PFSK-1 (cell line): ENCODE measurements around the gene RGS6.

Experiments
- FOXP2 ChIP-seq: optimal IDR thresholded peaks from 2 replicates; pipeline ENCODE3; 2011; ENCODE audit warnings: borderline replicate concordance, control low read depth, inconsistent platforms; ENCODE audit not compliant: insufficient read depth; ENCODE audit errors: extremely low read length, extremely low read depth
- POLR2AphosphoS5 ChIP-seq: IDR thresholded peaks from 2 replicates; pipeline ENCODE4 v1.6.1; 2012; ENCODE audit warnings: low read depth, mild to moderate bottlenecking, control low read depth, low read length, moderate library complexity
- SIN3A ChIP-seq: IDR thresholded peaks from 2 replicates; pipeline ENCODE4 v1.6.1; 2012; ENCODE audit warnings: mild to moderate bottlenecking, low read length, moderate library complexity, borderline replicate concordance; ENCODE audit not compliant: insufficient read depth
- TAF1 ChIP-seq: IDR thresholded peaks from 2 replicates; pipeline ENCODE4 v1.6.1; 2012; ENCODE audit warnings: low read length, control low read depth, borderline replicate concordance; ENCODE audit not compliant: insufficient read depth
- TF ChIP-seq, protein P1 (sequence below), 2 experiments: IDR thresholded peaks; 2 replicates each; pipeline versions ENCODE4 v1.6.1 to v1.8.0; 2011 to 2012; ENCODE audit warnings: low read depth in 2 of 2, low read length in 2 of 2, control low read depth in 1 of 2, inconsistent platforms in 1 of 2, mild to moderate bottlenecking in 1 of 2, moderate library complexity in 1 of 2; ENCODE audit not compliant: insufficient read depth in 1 of 2

DNA sequence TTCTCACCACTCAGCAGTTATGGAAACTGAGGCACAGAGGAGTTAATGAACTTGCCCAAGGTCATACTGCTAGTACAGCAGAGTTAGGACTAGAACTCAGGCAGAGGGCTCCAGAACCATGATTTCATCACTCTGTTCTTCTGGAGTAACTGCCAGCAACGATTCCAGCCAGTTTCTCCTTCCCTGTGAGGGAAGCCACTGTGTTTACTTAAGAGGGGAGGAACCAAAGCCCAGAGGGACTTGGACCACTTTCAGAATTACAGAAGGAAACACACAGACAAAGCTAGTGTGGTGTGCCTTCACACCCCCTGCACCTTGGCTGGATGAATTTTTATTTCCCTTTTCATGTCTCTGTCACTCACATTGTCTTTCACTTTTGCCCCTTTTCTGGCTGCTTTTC, 563.4 kb downstream of the RGS6 start:
- TF ChIP-seq POLR2AphosphoS5 (no peak), TAF1 (no peak), SIN3A (no peak), FOXP2 (no peak)
- TF ChIP-seq, protein P1, sequence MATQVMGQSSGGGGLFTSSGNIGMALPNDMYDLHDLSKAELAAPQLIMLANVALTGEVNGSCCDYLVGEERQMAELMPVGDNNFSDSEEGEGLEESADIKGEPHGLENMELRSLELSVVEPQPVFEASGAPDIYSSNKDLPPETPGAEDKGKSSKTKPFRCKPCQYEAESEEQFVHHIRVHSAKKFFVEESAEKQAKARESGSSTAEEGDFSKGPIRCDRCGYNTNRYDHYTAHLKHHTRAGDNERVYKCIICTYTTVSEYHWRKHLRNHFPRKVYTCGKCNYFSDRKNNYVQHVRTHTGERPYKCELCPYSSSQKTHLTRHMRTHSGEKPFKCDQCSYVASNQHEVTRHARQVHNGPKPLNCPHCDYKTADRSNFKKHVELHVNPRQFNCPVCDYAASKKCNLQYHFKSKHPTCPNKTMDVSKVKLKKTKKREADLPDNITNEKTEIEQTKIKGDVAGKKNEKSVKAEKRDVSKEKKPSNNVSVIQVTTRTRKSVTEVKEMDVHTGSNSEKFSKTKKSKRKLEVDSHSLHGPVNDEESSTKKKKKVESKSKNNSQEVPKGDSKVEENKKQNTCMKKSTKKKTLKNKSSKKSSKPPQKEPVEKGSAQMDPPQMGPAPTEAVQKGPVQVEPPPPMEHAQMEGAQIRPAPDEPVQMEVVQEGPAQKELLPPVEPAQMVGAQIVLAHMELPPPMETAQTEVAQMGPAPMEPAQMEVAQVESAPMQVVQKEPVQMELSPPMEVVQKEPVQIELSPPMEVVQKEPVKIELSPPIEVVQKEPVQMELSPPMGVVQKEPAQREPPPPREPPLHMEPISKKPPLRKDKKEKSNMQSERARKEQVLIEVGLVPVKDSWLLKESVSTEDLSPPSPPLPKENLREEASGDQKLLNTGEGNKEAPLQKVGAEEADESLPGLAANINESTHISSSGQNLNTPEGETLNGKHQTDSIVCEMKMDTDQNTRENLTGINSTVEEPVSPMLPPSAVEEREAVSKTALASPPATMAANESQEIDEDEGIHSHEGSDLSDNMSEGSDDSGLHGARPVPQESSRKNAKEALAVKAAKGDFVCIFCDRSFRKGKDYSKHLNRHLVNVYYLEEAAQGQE (IDR thresholded peaks at IDR 0.05; ENCODE audit: insufficient read depth in 1 of 2, low read depth in 2 of 2, low read length in 2 of 2), result no peak
